Smooth muscle cell (in vitro differentiated cells): Measurements from ENCODE around the gene KRTAP5-6. TPM values are rescaled to one million over a fixed set of nuclear protein-coding genes. Genes with fewer than 3 reads are reported as not detected.
A peak's percentile ranks its signal among the peaks of the same experiment; 100 is the strongest.

ENCODE experiments used
- DNase-seq: peaks from one replicate; lab custom pipeline; 2025; ENCODE audit not compliant: unreplicated experiment; lab: John Stamatoyannopoulos, UW
- H2AFZ ChIP-seq: fragments of 200-600 bp; sonication (generic); 2 replicates; pipeline ENCODE4 v1.6.0; 2016; ENCODE audit warnings: antibody characterized with exemption, low read depth, mild to moderate bottlenecking
- H3F3A ChIP-seq: fragments of 200-600 bp; sonication (generic); 2 replicates; pipeline ENCODE4 v1.6.0; 2017; ENCODE audit warnings: antibody characterized with exemption, low read depth
- H3K27ac ChIP-seq: fragments of 200-600 bp; sonication (generic); 2 replicates; pipeline ENCODE4 v1.5.1; 2016; ENCODE audit warnings: low read depth, mild to moderate bottlenecking
- H3K27me3 ChIP-seq: fragments of 200-600 bp; sonication (generic); 2 replicates; pipeline ENCODE4 v1.6.1; 2016; ENCODE audit warnings: low read depth, mild to moderate bottlenecking
- H3K36me3 ChIP-seq: fragments of 200-600 bp; sonication (generic); 2 replicates; pipeline ENCODE4 v1.5.1; 2016; ENCODE audit warnings: low read depth
- H3K4me1 ChIP-seq: fragments of 200-600 bp; sonication (generic); 2 replicates; pipeline ENCODE4 v1.5.1; 2016; ENCODE audit warnings: low read depth
- H3K4me2 ChIP-seq: fragments of 200-600 bp; sonication (generic); 2 replicates; pipeline ENCODE4 v1.6.0; 2016; ENCODE audit warnings: mild to moderate bottlenecking
- H3K4me3 ChIP-seq: fragments of 200-600 bp; sonication (generic); 2 replicates; pipeline ENCODE4 v1.5.1; 2016; ENCODE audit warnings: mild to moderate bottlenecking
- H3K79me2 ChIP-seq: fragments of 200-600 bp; sonication (generic); 2 replicates; pipeline ENCODE4 v1.6.0; 2016; ENCODE audit warnings: low read depth, mild to moderate bottlenecking
- H3K9ac ChIP-seq: fragments of 200-600 bp; sonication (generic); 2 replicates; pipeline ENCODE4 v1.6.0; 2016; ENCODE audit warnings: low read depth
- H3K9me3 ChIP-seq: fragments of 200-600 bp; sonication (generic); replicated peaks from 2 replicates; pipeline ENCODE4 v1.5.1; 2016; ENCODE audit warnings: low read depth
- H4K20me1 ChIP-seq: fragments of 200-600 bp; sonication (generic); 2 replicates; pipeline ENCODE4 v1.6.0; 2016; ENCODE audit warnings: low read depth
- CTCF ChIP-seq: fragments of 200-600 bp; sonication (generic); IDR thresholded peaks from 2 replicates; pipeline ENCODE4 v1.5.1; 2017; ENCODE audit warnings: borderline replicate concordance, mild to moderate bottlenecking, antibody characterized with exemption; ENCODE audit not compliant: insufficient read depth, poor library complexity, severe bottlenecking
- WGBS: methylation state at CpG from one replicate; pipeline ENCODE4 v1.1.7; 2016; ENCODE audit warnings: low lambda C conversion rate; 5-methylcytosine and 5-hydroxymethylcytosine counted together
- polyA plus RNA-seq: library from polyadenylated mRNA; unstranded; fragments of >200 nt; fragmentation: Nextera tagmentation; extraction: Ambion mirVana; gene quantifications from 2 replicates; pipeline ENCODE4 v1.2.1, GENCODE V29; 2016
- total RNA-seq: library from RNA; depleted of rRNA; stranded (reverse); fragments of >200 nt; gene quantifications from 2 replicates; pipeline ENCODE4 v1.2.3, GENCODE V29; 2014

Gene KRTAP5-6
- total and polyA plus RNA-seq, 2 experiments from 2014 or later = not detected

GRCh38 chr11:1691026-1691877 is 5.7 kb upstream of the KRTAP5-6 start:
- TF ChIP-seq CTCF = no peak
- no peak overlapping the region for H2AFZ ChIP-seq
- WGBS = 21% methylated on average over 16 of the region's 16 CpGs
- peaks cover 19% of the 10 kb centered on the region for H3K4me1 ChIP-seq
- no peak overlapping the region for H3K4me3 ChIP-seq
- H3K4me2 ChIP-seq = peak overlapping the region; percentile 63
- H3K27me3 ChIP-seq = no peaks in the 10 kb centered on the region
- H3K27ac ChIP-seq = no peak overlapping the region
- no peaks in the 10 kb centered on the region for H4K20me1 ChIP-seq
- no peaks in the 10 kb centered on the region for H3K36me3 ChIP-seq
- no peak overlapping the region for H3K9ac ChIP-seq
- H3K9me3 ChIP-seq = no peaks in the 10 kb centered on the region
- DNase-seq = no peak
- no peaks in the 10 kb centered on the region for H3K79me2 ChIP-seq
- H3F3A ChIP-seq = peaks cover 6% of the 10 kb centered on the region

GRCh38 chr11:1691878-1692707 is 4.9 kb upstream of the KRTAP5-6 start:
- Histone ChIP-seq H3K9ac (no peak overlapping the region), H4K20me1 (no peaks in the 10 kb centered on the region), H3K9me3 (no peaks in the 10 kb centered on the region), H3K4me3 (no peak overlapping the region), H3K79me2 (no peaks in the 10 kb centered on the region), H3K27ac (no peak overlapping the region), H3F3A (peaks cover 6% of the 10 kb centered on the region), H3K4me1 (peaks cover 19% of the 10 kb centered on the region), H3K4me2 (peak overlapping the region; percentile 63), H3K36me3 (no peaks in the 10 kb centered on the region), H2AFZ (no peak overlapping the region), H3K27me3 (no peaks in the 10 kb centered on the region)
- TF ChIP-seq CTCF = no peak
- 72% methylated on average over 16 of the region's 16 CpGs for WGBS
- DNase-seq = no peak

- Histone ChIP-seq H3K9me3 (no peaks in the 10 kb centered on the region), H3K27ac (no peak overlapping the region), H2AFZ (peak overlapping the region; percentile 89), H3K4me2 (peak overlapping the region; percentile 80), H3K9ac (no peak overlapping the region), H3K79me2 (no peaks in the 10 kb centered on the region), H3K27me3 (no peaks in the 10 kb centered on the region), H3F3A (peaks cover 6% of the 10 kb centered on the region), H3K36me3 (no peaks in the 10 kb centered on the region), H3K4me1 (peaks cover 19% of the 10 kb centered on the region), H3K4me3 (peak overlapping the region; percentile 28), H4K20me1 (no peaks in the 10 kb centered on the region)
- TF ChIP-seq CTCF = no peak
- DNase-seq = no peak
- 60% methylated on average over 20 of the region's 20 CpGs for WGBS
Measured at GRCh38 chr11:1692708-1693326, 4.2 kb upstream of the KRTAP5-6 start.
